Measurements from ENCODE around the gene ERCC6L2. TPM values are rescaled to one million over a fixed set of nuclear protein-coding genes. Genes with fewer than 3 reads are reported as not detected.
A peak's percentile ranks its signal among the peaks of the same experiment; 100 is the strongest.

Gene ERCC6L2
- total RNA-seq, 1 donor from 2014 or later: 36.6 TPM

DNA sequence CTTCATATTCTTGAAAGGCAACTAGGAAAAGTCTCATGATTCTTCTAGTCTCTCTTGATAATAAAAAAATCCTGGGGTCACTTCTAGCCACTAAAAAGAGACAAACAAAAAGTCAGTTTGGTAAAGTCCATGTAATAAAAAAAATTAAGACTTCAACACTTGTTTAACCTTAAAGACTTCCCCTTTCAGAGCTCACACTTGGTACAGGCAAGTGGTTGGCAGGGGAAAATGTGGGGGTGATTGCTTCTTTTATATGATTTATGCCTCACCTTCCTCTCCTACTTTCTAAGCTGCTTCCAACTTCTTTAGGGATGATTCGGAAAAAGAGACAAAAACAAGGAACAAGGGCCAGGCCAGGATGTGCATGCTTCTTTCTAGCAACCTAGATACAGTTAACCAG lies 5.1 kb upstream of the ERCC6L2 start:
- no peak for DNase-seq (ENCODE audit: low spot score)

DNA sequence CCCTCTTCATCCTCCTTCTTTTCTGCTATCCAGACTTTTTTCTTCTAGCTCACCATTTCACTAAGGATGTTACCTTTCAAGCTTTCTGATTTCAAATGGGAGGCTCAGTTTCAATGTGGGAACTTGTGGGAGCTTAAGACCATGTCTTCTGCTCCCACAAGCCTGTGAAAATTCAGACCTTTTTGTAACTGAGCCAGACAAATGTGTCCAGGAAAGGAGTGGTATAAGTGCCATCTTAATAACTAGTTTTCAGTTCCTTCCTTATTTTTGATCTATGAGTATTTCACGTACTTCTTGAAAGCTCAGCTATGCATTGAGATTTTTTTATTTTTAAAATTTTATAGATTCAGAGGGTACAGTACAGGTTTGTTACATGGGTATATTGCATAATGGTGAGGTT lies 4.6 kb upstream of the ERCC6L2 start:
- DNase-seq (ENCODE audit: low spot score): no peak

DNA sequence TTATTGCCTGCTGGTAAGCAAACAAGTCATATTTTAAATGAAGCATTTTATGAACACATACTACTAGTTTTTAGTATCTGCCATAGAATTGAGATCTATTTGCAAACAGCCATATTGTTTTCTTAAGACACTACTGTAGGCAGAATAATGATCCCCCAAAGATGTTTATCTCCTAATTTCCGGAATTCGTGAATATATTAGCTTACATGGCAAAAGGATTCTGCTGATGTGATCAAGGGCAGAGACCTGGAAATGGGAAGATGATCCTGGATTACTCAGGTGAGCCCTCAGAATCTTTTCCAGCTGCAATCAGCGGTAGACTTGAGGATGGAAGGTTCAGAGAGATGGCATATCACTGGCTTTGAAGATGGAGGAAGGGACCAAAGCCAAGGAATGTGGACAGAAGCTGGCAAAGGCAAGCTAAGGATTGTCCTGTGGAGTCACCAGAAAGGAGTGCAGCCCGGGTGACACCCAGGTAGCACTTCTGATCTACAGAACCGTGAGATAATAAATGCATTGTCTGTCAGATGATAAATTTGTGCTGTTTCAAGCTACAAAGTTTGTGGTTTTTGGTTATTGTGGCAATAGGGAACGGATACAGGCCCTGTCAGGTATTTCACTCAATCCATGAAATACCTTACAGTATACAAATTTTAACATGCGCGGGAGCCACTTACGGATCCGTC lies 1.0 kb upstream of the ERCC6L2 start:
- DNase-seq (ENCODE audit: low spot score): no peak

DNA sequence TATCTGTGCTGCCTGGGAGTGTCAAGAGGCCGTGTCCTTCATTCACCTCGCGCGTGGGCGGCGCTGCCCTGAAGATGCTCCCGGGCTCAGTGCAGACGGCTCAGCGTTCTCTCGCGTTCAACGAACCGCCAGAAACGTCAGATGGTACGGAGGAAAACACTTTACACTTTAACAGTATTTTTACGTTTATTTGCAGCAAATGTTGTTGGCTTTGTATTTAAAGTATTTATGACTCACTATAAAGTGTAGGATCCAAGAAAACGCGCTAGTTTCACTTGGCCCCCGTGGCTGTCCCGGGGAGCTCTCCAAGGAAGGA lies 544 bp upstream of the ERCC6L2 start:
- DNase-seq (ENCODE audit: low spot score): peak; percentile 45

DNA sequence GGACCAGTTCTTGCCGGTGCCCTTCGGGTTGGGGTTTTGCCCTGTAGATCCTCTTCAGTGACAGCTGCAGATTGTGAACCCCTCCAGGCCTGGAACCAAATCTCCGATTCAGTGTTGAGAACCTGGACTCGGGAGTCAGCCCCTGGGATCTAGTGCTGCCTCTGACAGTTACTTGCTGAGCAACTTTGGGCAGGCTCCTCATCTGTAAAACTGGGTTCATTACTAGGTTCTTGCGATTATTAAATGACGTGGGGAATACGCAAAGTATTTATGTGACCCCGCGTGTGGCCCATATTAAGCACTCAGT lies 600 bp downstream of the ERCC6L2 start:
- no peak for DNase-seq (ENCODE audit: low spot score)

DNA sequence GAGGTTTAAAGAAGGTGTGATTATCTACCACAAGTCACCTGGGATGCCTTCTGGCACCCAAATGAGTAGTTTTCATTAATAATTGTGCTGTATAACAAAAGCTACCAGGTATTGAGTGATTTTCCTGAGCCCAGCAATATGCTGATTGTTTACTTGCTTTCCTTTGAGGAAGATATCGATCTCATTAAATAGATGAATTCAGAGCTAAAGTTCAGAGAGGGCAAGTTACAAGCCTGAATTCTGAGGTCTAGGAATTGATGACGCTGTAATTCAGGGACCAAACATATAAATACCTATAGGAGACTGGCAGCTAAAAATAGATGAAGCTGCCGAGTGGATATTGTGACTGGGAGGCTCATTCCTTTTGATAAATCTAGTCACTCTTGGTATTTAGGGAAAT lies 1.1 kb downstream of the ERCC6L2 start:
- no peak for DNase-seq (ENCODE audit: low spot score)

DNA sequence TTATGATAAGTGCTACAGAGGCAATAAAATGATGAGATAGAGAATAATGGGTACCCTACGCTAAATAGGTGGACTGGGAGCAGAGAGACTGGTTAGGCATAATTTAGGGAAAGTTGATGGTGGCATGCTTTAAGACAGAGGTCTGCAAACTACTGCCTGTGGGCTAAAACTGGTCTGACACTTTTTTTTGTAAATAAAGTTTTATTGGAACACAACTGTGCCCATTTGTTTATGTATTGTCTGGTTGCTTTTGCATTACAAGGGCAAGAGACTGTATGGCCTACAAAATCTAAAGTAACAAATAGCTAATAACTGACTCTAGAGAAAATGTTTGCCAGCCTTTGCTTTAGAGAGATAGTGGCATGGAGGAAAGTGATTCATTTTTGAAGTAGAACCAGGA lies 2.5 kb downstream of the ERCC6L2 start:
- no peak for DNase-seq (ENCODE audit: low spot score)

DNA sequence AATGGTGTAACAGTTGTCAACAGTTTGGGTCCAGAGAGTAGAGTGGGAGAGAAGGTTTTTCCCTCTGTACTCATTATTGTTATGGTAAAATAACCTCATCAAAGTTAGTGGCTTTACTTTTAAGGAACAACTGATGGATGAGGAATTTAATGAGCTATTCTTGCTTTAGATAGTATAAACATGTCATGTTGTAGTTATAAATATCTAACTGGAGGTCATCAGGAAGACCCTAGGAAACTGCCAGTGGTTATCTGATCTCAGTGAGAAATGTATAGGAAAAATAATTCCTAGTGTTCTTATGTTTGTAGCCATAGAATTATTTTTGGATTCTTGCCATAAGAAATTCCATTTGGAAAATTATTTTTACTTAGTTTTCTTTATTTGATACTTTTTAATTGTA lies 4.1 kb downstream of the ERCC6L2 start:
- DNase-seq (ENCODE audit: low spot score): no peak

DNA sequence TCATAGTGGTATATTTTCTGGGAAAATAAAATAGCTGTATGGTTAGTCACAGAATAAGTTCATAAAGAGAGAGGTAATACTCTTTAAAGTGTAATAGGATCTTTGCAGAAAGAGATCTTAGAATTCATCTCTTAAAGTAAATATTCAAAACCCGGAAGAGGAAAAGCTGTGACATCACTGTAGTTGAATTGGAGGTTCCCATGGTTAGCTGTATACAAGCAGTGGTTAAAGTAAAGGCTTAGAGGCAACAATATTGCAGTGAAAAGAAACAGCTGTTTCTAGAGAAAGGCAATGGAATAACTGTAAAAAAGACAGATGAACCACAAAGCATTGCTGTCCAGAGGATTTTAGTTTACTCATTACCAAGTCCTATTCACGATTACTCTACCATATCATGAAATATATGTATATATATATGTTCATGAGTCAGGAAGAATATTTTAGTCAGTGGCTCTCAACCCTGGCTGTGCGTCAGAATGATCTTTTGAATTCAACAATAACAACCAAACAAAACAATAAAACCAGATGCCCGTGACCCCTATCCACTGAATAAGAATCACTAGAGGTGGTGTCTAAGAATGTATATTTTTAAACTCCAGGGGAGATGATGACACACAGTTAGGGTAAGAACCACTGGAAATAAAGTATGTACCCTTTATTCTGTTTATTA lies 4.7 kb downstream of the ERCC6L2 start:
- DNase-seq (ENCODE audit: low spot score): no peak

DNA sequence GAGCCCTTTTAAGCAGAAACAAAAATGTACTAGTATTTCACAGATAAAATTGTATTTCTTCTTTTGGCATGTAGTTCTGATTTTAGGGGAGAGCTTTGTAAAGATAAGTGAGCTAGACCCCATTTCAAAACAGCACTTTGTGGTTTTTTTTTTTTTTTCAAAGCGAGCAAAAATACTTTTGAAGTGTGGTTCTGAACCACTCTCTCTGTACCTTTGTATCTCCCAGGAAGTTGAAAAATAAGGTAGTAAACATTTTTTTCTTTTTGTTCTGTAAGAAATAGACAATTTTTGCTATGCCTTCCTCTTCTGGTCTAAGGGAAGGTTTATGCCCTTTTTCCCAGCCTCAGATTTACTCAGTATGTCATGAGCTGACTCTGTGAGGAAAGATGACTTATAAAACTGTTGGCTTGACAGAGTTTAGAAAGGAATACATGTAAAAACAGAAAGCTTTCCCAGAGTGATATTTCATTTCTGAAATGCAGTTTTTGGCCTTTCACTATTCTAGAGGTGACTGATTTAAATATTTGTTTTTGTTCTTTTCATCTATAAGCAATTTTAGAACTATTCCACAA lies 12.5 kb downstream of the ERCC6L2 start:
- no peak for DNase-seq (ENCODE audit: low spot score)

DNA sequence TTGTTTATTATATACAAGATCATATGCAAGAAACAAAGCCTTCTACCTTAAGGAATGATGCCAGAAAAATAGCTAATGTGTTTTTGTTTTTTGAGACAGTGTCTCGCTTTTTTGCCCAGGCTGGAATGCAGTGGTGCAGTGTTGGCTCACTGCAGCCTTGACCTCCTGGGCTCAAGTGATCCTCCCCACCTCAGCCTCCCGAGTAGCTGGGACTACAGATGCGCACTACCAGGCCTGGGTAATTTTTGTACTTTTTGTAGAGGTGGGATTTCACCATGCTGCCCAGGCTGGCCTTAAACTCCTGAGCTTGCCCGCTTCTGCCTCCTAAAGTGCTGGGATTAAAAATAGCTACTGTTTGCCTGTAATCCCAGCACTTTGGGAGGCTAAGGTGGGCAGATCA lies 15.1 kb downstream of the ERCC6L2 start:
- DNase-seq (ENCODE audit: low spot score): no peak

DNA sequence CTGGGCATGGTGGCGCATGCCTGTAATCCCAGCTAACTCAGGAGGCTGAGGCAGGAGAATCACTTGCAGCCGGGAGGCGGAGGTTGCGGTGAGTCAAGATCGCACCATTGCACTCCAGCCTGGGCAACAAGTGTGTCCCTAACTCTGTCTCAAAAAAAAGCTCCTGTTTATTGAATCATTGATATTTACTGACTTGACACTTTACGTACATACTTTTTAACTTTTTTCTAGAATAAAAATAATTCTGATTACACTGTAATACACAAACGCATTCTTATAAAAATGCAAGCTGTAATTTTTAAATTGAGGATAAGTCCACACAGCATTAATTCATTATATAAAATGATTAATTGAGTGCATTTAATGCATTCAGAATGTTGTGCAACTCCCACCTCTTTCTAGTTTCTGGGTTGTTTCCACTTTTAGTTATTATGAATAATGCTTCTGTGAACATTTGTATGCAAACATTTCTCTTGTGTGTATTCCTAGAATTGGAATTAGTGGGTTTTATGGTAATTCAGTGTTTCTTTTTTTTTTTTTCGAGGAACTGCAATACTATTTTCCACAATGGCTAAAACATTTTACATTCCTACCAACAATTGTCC lies 15.7 kb downstream of the ERCC6L2 start:
- no peak for DNase-seq (ENCODE audit: low spot score)

DNA sequence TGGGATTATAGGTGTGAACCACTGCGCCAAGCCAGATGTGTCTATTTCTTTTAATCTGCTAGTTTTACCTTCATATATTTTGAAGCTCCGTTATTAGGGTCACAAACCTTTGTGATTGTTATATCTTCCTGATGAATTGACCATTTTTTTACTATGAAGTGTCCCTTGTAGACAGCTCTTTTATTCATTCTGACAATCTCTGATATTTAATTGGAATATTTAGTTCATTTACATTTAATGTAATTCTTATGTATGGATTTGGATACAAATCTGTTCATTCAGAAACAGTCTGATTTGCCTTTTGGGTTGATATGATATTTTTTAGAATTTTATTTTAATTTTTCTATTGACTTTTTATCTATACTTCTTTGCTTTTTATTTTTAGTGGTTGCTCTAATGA lies 17.2 kb downstream of the ERCC6L2 start:
- no peak for DNase-seq (ENCODE audit: low spot score)

DNA sequence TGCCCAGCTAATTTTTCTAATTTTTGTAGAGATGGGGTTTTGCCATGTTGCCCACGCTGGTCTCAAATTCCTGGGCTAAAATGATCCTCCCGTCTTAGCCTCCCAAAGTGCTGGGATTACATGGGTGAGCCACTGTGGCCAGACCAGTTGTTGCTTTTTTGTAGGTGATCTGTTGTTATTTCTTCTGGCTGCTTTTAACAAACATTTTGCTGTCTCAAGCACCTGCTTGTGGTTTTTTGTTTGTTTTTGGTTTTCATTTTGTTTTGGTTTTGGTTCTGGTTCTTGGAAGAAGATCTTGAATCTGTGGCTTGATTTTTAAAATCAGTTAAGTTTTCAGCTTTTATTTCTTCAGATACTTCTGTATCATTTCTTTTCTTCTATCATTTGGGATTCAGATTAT lies 21.1 kb downstream of the ERCC6L2 start:
- DNase-seq (ENCODE audit: low spot score): no peak

DNA sequence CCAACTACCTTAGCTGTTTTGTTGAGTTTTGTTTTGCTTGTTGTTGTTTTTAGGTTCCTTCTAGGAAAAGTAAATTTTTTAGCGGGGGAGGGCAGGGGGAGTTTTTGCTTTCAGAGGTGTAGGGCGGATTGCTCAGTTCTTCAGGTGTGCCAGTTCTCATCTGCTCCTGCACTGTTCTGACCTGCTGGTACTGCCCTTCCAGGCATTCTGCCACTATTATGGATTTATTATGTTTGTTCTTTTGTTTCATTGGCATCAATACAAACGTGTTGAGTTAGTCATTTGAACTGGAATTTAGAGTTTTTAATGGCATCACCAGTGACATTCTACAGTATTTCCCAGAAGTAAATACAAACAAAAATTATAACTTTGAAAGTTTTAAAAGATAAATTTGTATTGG lies 26.0 kb downstream of the ERCC6L2 start:
- peak; percentile 32 for DNase-seq (ENCODE audit: low spot score)

DNA sequence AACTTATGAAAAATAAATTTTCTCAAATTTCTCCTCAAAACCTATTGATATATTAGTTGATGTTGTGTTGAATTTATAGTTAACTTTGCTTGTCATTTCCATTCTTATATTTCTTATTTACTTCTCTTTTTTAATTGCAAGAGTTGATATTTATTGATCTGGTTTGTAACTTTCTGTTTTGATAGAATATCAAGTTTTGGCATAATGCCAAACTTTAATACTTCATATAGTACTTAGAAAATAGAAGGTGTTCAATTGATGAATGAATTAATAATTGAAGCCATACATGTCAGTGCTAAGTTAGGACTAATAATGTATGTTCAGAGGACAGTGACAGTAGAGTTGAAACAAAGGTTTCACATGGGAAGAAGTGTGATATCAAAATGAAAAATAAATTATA lies 27.9 kb downstream of the ERCC6L2 start:
- no peak for DNase-seq (ENCODE audit: low spot score)

DNA sequence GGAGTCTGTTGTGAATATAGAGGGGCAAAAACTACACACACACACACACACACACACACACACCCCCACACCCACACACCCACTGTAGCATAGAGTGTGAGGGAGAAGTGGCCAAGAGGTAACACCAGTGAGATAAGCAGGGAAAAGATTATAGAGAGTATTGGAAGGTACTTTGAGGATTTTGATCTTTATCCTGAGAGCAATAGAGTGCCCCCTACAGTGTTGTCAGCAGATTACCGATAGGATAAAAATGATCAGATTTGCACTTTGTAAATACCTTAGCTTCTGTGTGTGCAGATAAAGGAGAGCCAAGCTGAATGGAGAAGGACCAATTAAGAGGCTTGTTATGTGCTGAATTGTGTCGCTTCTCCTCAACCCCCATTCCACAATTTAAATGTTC lies 32.3 kb downstream of the ERCC6L2 start:
- no peak for DNase-seq (ENCODE audit: low spot score)

DNA sequence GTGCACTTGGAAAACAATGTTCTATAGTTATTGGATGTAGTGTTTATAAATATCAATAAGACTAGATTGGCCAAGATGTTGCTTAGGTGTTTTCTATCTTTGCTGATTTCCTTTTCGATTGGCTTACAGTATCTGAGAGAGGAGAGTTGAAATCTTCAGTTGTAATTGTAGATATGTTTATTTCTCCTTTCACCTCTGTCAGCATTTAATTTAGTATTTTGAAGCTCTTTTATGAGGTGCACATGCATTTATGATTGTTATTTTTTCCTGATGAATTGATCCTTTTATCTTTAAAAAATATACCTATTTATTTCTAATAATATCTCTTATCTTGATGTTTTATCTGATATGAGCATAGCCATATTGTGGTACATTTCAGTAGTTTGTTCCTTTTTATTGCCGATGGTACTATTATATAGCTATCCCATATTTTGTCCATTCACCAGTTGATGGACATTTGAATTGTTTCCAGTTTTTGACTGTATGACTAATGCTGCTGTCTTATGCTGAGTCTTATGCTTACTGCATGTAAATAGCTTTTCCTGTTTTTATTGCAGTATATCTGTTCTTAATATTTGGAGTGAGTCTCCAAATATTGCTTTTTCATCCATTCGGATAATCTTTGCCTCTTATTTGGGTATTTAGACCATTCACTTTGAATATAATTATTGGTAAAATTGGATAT lies 34.7 kb downstream of the ERCC6L2 start:
- DNase-seq (ENCODE audit: low spot score): no peak

DNA sequence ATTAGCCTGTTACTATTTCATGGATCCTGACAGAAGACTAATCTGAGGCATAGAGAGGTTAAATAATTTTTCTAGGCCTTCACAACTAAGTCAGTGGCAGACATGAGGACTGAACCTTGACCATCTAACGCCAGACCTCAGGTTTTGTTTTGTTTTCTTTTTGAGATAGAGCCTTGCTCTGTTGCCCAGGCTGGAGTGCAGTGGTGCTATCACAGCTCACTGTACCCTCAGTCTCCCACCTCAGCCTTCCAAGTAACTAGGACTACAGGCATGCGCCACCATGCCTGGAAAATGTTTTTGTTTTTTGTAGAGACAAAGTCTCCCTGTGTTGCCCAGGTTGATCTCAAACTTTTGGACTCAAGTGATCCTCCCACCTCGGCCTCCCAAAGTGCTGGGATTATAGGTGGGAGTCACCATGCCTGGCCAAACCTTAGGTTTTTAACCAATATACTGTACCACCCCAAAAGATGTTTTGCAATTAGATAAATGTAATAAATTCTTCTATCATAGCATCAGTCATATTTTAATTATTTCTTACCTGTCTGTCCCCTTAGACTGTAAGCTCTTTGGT lies 35.4 kb downstream of the ERCC6L2 start:
- no peak for DNase-seq (ENCODE audit: low spot score)

DNA sequence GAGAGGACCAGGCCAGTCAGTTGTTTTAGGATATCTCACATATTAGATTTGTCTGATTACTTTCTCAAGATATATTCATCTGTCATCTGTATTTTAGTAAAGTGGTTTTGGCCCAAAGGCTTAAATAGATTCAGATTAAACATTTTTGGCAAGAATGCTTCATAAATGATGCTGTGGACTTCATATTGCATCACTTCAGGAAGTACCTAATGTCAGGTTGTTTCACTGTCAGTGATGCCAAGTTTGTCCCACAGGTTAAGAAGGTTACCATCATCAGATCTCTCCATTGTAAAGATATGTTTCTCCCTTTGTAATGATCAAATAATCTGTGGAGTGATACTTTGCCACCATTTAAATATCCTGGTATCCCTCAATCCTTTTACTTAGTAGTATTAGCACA lies 37.3 kb downstream of the ERCC6L2 start:
- DNase-seq (ENCODE audit: low spot score): no peak

DNA sequence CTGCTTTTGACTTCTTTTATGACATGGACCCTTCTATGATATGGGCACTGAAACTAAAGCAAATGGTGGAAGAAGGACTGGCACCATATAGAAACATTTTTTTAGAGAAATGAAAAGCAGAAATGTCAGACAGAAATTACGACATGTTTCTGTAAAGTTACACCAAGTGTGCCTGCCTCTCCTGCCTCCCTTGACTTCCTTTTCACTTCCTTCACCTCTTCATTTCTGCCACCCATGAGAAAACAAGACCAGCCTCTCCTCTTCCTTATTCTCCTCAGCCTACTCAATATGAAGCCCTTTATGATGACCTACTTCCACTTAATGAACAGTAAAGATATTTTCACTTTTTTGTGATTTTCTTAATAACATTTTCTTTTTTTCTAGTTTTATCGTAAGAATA lies 44.5 kb downstream of the ERCC6L2 start:
- no peak for DNase-seq (ENCODE audit: low spot score)

DNA sequence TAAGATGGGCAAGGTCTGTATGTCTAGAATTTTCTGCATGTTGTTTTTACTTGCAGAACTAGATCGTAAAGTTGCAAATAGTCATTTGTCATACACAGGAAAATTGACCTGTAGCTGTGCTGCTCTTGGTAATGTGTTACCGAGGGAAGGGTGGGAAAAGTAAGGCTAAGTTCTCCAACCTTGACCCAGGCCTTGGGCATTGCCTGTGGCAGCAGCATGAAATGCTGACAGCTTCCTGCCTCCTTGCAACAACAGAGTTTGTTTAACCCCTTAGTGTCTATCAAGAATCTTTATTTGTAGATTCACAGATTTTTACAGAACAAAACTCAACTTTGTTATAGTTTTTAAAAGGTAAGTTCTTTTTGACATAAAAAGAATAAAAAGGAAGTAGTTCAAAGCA lies 48.3 kb downstream of the ERCC6L2 start:
- DNase-seq (ENCODE audit: low spot score): no peak

DNA sequence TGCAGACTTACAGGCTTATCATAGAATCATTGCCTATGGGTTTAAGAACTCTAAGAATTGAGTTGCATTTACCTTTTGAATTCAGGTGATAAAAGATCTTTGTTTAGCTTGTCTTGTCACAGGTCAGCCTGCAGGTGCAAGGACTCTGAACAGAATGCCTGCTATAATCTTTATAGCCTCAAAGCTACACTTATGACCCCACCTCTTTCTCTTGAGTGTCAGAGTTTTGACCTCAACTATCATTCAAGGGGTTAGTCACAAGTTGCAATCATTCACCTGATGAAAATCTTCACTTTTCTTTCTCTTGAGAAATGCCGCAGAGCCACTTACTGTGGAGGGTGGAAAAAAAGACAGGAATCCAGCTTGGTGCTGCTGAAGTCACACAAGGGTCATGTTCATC lies 49.5 kb downstream of the ERCC6L2 start:
- DNase-seq (ENCODE audit: low spot score): no peak
